Endodermal cell (in vitro differentiated cells): ENCODE data around the gene PPP2R5E. TPM values are rescaled to one million over a fixed set of nuclear protein-coding genes. Genes with fewer than 3 reads are reported as not detected.
A peak's percentile ranks its signal among the peaks of the same experiment; 100 is the strongest.
"Not testable (repeated sequence)": the region's sequence is repeated elsewhere in the genome, so short reads cannot be mapped to it uniquely, and the experiment has no call there.

ENCODE experiments used
- DNase-seq: peaks from one replicate; pipeline ENCODE4 v3.0.0-alpha.2; 2017
- H3K27ac ChIP-seq: 2 replicates; pipeline ENCODE4 v1.5.1; 2013; ENCODE audit warnings: mild to moderate bottlenecking, low read depth, low read length, moderate library complexity
- H3K27me3 ChIP-seq: 2 replicates; pipeline ENCODE4 v1.6.1; 2013; ENCODE audit warnings: mild to moderate bottlenecking, low read length, moderate library complexity; ENCODE audit not compliant: insufficient read depth, control insufficient read depth, poor library complexity, severe bottlenecking
- H3K36me3 ChIP-seq: 2 replicates; pipeline ENCODE4 v1.7.0; 2013; ENCODE audit warnings: mild to moderate bottlenecking, low read length, moderate library complexity; ENCODE audit not compliant: control insufficient read depth, insufficient read depth
- H3K4me1 ChIP-seq: one replicate; pipeline ENCODE4 v1.7.0; 2013; ENCODE audit warnings: low read length; ENCODE audit not compliant: control insufficient read depth, insufficient read depth
- H3K4me3 ChIP-seq: 2 replicates; pipeline ENCODE4 v1.5.1; 2013; ENCODE audit warnings: mild to moderate bottlenecking, low read length, moderate library complexity
- H3K9ac ChIP-seq: 2 replicates; pipeline ENCODE4 v1.6.1; 2013; ENCODE audit warnings: mild to moderate bottlenecking, low read length, moderate library complexity; ENCODE audit not compliant: poor library complexity, severe bottlenecking; ENCODE audit errors: extremely low read depth
- H3K9me3 ChIP-seq: 2 replicates; pipeline ENCODE4 v1.6.1; 2013; ENCODE audit warnings: mild to moderate bottlenecking, low read length, moderate library complexity; ENCODE audit not compliant: control insufficient read depth
- H3K27ac Mint-ChIP-seq: 2 replicates; pipeline ENCODE4 v1.8.0; 2020; ENCODE audit warnings: mixed read lengths
- H3K27me3 Mint-ChIP-seq: 2 replicates; pipeline ENCODE4 v1.8.0; 2021; ENCODE audit warnings: mild to moderate bottlenecking, mixed read lengths; ENCODE audit not compliant: insufficient read depth
- H3K36me3 Mint-ChIP-seq: 2 replicates; pipeline ENCODE4 v1.8.0; 2020; ENCODE audit warnings: low read depth, mixed read lengths
- H3K4me1 Mint-ChIP-seq: 2 replicates; pipeline ENCODE4 v1.8.0; 2020; ENCODE audit warnings: mixed read lengths
- H3K4me3 Mint-ChIP-seq: 2 replicates; pipeline ENCODE4 v1.8.0; 2020; ENCODE audit warnings: mild to moderate bottlenecking, moderate library complexity, mixed read lengths
- H3K9me3 Mint-ChIP-seq: 2 replicates; pipeline ENCODE4 v1.8.0; 2020; ENCODE audit warnings: mild to moderate bottlenecking, mixed read lengths
- CTCF ChIP-seq: fragments of 200-600 bp; sonication (generic); conservative IDR thresholded peaks from 2 replicates; pipeline ENCODE4 v1.5.0; 2021; ENCODE audit warnings: antibody characterized with exemption, mild to moderate bottlenecking
- WGBS, 2 experiments: methylation state at CpG; one replicate each; pipeline versions ENCODE4 v1.1.5 to v1.1.7; 2013; ENCODE audit warnings: missing lambda C conversion rate in 2 of 2, mixed read lengths in 1 of 2; ENCODE audit not compliant: insufficient coverage in 1 of 2, insufficient read length in 1 of 2; 5-methylcytosine and 5-hydroxymethylcytosine counted together
- long read RNA-seq, 4 experiments: library from polyadenylated mRNA in 2 of 4; library from RNA in 1 of 4; library from capped mRNA in 1 of 4; stranded (forward) in 3 of 4; unstranded in 1 of 4; transcript quantifications; one replicate each; pipeline ENCODE4 v2.0.0, GENCODE V29; 2020 to 2021; ENCODE audit warnings: inconsistent platforms in 1 of 4
- polyA plus RNA-seq, 2 experiments: library from polyadenylated mRNA; stranded (reverse); fragments of 50-300 nt; gene quantifications; one replicate each; pipeline ENCODE4 v1.2.3, GENCODE V29; 2013
- total RNA-seq, 2 donors: library from RNA; stranded (reverse); fragmentation: NEBNext Ultra II Directional in 1 of 2; extraction: Animal tissue kit (Norgen Biotek cat#: 25700) in 1 of 2; gene quantifications; 2 replicates in 1 of 2; 3 replicates in 1 of 2; pipeline ENCODE4 v1.2.1, GENCODE V29; 2021

Gene PPP2R5E
- 10 to 100 TPM; 61.1 to 63.8 TPM for total RNA-seq
- 62.5 TPM for polyA plus RNA-seq (2013, experiment 1 of 2)
- polyA plus RNA-seq (2013, experiment 2 of 2), result 63.0 TPM
- long read RNA-seq, experiment 1, full-length matches to known transcripts, result 1 of 23 reads
- long read RNA-seq, experiment 1, partial matches to known transcripts, result 5 of 23 reads
- long read RNA-seq, experiment 1, other reads (novel, unspliced or antisense), result 17 of 23 reads
- long read RNA-seq, experiment 2, full-length matches to known transcripts, result 42 of 92 reads
- long read RNA-seq, experiment 2, partial matches to known transcripts, result 9 of 92 reads
- long read RNA-seq, experiment 2, other reads (novel, unspliced or antisense), result 41 of 92 reads
- long read RNA-seq, experiment 3, full-length matches to known transcripts, result 45 of 84 reads
- long read RNA-seq, experiment 3, partial matches to known transcripts, result 14 of 84 reads
- long read RNA-seq, experiment 3, other reads (novel, unspliced or antisense), result 25 of 84 reads
- long read RNA-seq, experiment 4, partial matches to known transcripts, result 0 of 1 reads
- long read RNA-seq, experiment 4, other reads (novel, unspliced or antisense), result 1 of 1 reads

- H3K9me3 Mint-ChIP-seq, result no peaks in the 10 kb centered on the region
- H3K27ac Mint-ChIP-seq, result peak within 1 kb of the TSS; percentile 89
- peak; percentile 99 for DNase-seq
- Histone ChIP-seq H3K9ac (peak within 1 kb of the TSS; percentile 82), H3K9me3 (no peaks in the 10 kb centered on the region), H3K36me3 (peaks cover 20% of the 10 kb centered on the region), H3K4me1 (no peaks in the 10 kb centered on the region), H3K4me3 (peak within 1 kb of the TSS; percentile 86), H3K27me3 (no peaks in the 10 kb centered on the region), H3K27ac (peak within 1 kb of the TSS; percentile 94)
- H3K4me3 Mint-ChIP-seq, result peak within 1 kb of the TSS; percentile 78
- H3K36me3 Mint-ChIP-seq, result peaks cover 14% of the 10 kb centered on the region
- no peaks in the 10 kb centered on the region for H3K27me3 Mint-ChIP-seq
- WGBS, 2 experiments, result 0% methylated on average over 36 to 78 of the region's 78 CpGs
- no peak for TF ChIP-seq CTCF
- peaks cover 14% of the 10 kb centered on the region for H3K4me1 Mint-ChIP-seq
These were observed at the start of gene PPP2R5E for GRCh38 chr14:63543000-63543825. Gene PPP2R5E (minus strand): TSS chr14:63543377. CDS start chr14:63539685, 3,692 bp downstream.

- H3K4me1 Mint-ChIP-seq, H3K9me3 ChIP-seq, H3K9ac ChIP-seq, H3K27me3 Mint-ChIP-seq, H3K4me3 ChIP-seq, H3K27me3 ChIP-seq, H3K9me3 Mint-ChIP-seq, H3K36me3 Mint-ChIP-seq, H3K27ac ChIP-seq, DNase-seq, H3K27ac Mint-ChIP-seq, H3K4me3 Mint-ChIP-seq, H3K36me3 ChIP-seq, H3K4me1 ChIP-seq: not testable (repeated sequence)
- 94 to 98% methylated on average over 5 to 8 of the region's 8 CpGs for WGBS, 2 experiments
These were observed 39.9 kb upstream of the PPP2R5E start for GRCh38 chr14:63583046-63583445.

- no peak overlapping the region for H3K27ac ChIP-seq
- H3K27me3 Mint-ChIP-seq, result no peaks in the 10 kb centered on the region
- no peaks in the 10 kb centered on the region for H3K9me3 ChIP-seq
- no peak for DNase-seq
- no peak overlapping the region for H3K4me3 ChIP-seq
- H3K9me3 Mint-ChIP-seq, result no peaks in the 10 kb centered on the region
- no peak overlapping the region for H3K4me3 Mint-ChIP-seq
- H3K27ac Mint-ChIP-seq, result no peak overlapping the region
- H3K36me3 Mint-ChIP-seq, result no peaks in the 10 kb centered on the region
- no peak overlapping the region for H3K9ac ChIP-seq
- 92 to 95% methylated on average over 4 of the region's 4 CpGs for WGBS, 2 experiments
- no peaks in the 10 kb centered on the region for H3K4me1 Mint-ChIP-seq
- H3K4me1 ChIP-seq, result no peaks in the 10 kb centered on the region
- no peaks in the 10 kb centered on the region for H3K27me3 ChIP-seq
- no peak for TF ChIP-seq CTCF
- H3K36me3 ChIP-seq, result no peaks in the 10 kb centered on the region
These were observed 38.3 kb upstream of the PPP2R5E start for GRCh38 chr14:63581491-63581890.
